CD4-positive, alpha-beta T cell treated with Interleukin-4 for 4 hours (primary cell): Measurements from ENCODE around the gene CYTH1.
"Not testable (repeated sequence)": the region's sequence is repeated elsewhere in the genome, so short reads cannot be mapped to it uniquely, and the experiment has no call there.

ENCODE experiments used
- DNase-seq: peaks from one replicate; pipeline ENCODE4 v3.0.0-alpha.2; 2020

The CYTH1 gene

GRCh38 chr17:78759203-78759968 is 22.7 kb downstream of the CYTH1 start:
- peak; percentile 95 for DNase-seq

DNA sequence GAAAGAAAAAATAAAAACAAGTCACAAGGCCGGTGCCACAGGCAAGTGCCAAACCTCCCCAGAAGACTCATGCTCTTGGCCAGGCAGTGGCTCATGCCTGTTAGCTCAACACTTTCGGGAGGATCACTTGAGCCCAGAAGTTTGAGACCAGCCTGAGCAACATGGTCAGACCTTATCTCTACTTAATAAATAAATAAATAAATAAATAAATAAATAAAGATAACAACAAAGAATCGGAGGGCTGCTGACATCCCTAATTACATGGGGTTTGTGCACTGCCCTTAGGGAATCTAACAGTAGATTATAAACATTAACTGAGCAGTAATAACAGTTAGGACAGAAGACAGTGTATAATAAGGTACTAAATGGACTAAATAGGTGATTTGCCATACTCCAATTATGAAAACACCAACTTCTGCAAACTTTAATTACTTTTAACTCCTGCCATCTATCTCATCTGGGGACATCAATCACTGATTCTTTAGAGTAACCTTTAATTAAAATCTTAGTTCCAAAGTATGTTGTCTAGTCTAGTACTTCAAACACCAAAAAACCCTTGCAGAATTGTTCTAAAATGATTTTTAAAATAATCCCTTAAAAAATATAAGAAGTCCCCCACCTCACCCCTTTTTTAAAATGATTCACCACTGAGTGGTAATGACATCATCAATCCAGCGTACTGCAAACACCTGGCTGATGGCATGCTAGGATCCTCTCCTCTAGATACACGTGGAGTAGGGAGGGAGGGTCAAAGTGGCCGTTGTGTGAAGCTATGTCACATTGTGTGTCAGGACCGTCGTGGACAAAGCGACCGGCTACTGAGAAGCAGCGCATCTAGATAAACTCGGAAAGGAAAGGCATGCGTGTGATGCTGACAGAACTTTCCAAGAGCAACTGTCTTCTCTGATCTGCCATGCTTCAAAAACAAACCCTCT is 28.5 kb downstream of the CYTH1 start:
- peak; percentile 63 for DNase-seq

- DNase-seq = no peak
Measured at GRCh38 chr17:78751447-78752161, 30.5 kb downstream of the CYTH1 start.

DNA sequence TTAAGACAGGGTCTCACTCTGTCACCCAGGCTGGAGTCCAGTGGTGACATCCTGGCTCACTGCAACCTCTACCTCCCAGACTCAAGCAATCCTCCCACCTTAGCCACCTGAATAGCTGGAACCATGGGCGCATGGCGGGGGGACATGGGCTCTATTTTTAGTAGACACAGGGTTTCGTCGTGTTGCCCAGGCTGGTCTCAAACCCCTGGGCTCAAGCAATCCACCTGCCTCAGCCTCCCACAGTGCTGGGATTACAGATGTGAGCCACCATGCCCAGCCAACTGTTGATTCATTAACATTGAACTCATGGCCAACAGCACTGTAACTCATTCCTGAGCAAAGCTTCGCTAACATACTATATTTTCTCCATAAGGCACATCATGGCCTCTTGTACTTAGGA is 31.1 kb downstream of the CYTH1 start:
- DNase-seq = not testable (repeated sequence)

- DNase-seq = peak; percentile 94
Measured at GRCh38 chr17:78748730-78749317, 33.2 kb downstream of the CYTH1 start.

GRCh38 chr17:78748048-78748729 is 33.9 kb downstream of the CYTH1 start:
- peak; percentile 55 for DNase-seq

DNA sequence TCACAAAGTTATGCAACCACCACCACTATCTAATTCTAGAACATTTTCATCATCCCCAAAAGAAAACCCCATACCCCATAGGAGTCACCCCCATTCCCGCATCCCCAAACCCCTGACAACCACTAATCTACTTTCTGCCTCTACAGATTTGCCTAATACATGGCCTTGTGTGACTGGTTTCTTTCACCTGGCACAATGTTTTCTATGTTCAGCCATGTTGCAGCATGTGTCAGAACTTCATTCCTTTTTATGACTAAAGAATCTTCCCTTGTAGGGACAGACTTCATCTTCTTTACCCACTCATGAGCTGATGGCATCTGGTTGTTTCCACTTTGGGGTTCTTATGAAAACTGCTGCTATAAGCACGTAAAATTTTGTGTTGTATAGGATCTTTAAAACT is 34.6 kb downstream of the CYTH1 start:
- peak; percentile 56 for DNase-seq

DNA sequence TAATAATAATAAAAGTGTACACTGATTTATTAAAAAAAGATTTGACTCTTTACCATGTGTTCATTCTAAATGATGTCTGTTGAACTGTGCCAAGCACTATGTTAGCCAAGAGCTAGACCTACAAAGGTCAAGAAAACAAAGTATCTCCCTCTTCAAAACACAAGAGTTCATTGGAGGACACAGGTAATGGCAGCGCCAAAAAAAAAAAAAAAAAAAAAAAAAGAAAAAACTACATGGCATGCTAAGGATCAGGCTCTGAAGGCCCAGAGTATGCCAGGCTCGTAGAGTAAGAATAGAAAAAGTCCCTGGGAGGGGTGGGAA is 35.2 kb downstream of the CYTH1 start:
- DNase-seq = no peak

DNA sequence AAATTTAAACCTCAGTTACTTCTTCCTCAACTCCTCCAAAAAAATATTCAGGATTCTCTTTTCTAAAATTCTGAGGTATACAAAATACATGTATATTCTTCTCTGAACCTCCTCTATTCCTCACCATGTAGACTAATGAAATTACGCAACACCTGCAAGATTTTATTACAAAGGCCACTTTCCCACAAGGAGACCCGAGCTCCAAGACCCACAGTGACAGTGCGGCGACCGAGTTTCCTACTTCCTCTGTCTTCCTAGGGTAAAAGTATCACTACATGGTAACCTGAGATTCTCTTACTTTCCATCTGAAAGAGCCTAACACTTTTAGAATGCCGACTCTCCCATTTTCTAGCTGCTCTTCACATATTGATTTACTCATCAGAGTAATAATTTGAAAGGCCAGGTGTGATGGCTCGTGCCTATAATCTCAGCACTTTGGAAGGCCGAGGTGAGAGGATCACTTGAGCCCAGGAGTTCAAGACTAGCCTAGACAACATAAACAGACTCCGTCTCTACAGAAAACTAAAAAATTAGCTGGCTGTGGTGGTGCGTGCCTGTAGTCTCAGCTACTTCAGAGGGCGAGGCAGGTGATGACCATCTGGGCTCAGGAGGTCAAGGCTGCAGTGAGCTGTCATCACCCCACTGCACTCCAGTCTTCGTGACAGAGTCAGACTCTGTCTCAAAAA is 35.7 kb downstream of the CYTH1 start:
- DNase-seq = no peak

DNA sequence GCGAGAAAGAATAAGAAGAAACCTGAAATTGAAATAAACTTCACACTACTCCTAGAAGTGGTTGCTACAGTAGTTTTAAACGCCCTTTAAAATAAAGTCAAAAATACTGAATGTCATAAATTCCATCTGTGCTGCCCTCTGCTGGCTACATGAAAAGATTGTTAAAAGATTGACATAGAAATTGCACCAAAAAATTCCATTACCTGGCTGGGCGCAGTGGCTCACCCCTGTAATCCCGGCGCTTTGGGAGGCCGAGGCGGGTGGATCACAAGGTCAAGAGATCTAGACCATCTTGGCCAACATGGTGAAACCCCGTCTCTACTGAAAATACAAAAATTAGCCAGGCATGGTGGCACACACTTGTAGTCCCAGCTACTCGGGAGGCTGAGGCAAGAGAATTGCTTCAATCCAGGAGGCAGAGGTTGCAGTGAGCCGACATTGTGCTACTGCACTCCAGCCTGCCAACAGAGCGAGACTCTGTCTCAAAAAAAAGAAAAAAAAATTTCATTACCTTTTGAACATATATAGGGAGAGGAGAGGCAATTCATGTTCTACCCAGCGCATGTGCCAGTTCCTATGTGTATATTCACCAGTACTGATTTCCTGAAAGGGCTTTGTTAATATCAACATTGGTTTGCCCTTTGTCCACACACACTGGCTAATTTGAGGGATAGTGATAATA is 36.5 kb downstream of the CYTH1 start:
- peak; percentile 69 for DNase-seq

- DNase-seq = no peak
Measured at GRCh38 chr17:78742901-78743300, 39.2 kb downstream of the CYTH1 start.

DNA sequence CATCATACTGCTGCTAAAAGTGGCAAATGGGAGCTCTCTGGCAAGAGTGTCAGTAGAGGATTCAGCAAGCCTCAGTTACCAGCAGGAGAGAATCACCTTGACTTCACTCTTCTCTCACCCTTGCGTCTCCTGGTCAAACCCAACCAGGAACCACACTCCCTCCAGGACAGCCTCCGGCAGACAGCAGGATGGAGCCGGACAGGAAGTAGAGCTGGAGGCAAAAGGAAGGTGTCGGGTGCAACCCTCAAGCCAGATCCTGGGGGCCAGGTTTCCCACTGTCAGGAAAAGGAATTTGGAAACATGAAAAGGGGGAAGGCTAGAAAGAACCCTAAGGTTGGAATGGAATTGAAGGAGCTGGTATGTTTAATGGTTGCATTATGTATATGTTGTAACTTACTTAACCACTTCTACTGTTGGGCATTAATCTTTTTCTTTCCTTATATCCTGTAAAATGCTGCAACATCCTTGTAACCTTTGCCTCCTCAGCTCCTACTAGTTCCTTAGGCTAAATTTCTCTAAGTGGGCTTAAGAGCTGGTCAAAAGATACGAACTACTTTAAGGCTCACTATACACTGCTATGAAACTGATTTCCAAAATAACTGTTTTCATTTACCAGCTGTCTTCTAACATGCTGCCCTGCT is 40.3 kb downstream of the CYTH1 start:
- no peak for DNase-seq

- DNase-seq = no peak
Measured at GRCh38 chr17:78739331-78739931, 42.6 kb downstream of the CYTH1 start.

DNA sequence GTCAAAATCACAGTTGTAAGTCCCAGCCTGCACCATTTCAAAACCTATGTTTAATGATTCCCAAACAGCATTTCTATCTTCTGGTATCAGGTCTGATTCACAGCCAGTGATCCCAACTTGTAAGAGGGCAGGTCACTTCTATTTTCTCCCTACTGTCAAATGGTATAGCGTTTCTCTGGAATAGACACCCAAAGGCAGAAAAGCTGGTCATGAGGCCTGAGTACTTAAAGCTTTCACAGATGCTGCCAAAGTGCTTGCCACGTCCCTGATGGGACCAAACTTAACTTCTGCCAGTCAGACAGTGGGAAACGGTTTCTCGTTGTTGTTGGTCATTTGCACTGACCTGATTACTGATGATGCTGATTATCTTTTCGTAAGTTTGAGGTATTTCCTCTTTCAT is 43.4 kb downstream of the CYTH1 start:
- DNase-seq = no peak

- no peak for DNase-seq
Measured at GRCh38 chr17:78738278-78738677, 43.8 kb downstream of the CYTH1 start.

DNA sequence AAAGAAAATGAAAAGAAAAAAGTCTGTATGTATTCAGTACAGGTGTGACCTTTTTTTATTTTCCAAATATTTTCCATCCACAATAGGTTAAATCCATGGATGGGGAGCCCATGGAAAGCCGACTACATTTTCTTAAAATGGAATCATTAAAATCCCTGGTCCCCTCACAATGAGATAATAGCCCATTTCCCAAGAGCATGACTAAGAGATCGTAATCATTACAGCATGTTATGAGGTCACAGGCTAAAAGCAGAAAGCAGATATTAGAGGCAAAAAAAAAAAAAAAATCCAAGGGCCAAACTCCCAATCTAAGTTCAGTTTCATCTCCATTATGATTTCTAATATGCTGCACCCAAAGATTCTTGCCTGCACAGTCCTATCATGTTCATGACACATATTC is 44.7 kb downstream of the CYTH1 start:
- DNase-seq = peak; percentile 35

DNA sequence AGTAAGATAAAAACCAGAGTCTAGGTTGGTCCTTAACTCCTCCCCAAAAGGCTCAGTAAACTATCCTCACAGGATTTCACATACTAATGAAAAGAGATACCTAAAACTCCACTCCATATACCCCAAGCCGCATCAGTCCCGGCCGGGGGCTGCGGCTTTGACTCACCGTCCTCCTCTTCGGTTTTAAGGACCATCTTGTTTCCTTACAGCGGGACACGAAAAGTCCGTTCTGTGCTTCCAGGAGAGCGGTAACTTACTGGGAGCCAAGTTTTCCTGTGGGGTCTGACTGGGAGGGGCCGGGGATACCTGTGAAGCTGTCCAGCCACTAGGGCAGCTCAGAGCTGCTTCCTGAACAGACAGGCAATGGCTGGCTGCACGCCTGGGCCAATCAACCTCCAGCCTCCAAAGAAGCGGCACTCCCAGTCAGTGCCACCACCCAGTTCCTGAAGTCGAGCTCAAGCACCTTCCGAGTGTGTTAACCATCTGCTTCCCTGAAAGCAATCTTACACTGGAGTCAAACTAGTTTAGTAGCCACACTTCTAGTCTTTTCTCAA is 45.5 kb downstream of the CYTH1 start:
- DNase-seq = peak; percentile 73

DNA sequence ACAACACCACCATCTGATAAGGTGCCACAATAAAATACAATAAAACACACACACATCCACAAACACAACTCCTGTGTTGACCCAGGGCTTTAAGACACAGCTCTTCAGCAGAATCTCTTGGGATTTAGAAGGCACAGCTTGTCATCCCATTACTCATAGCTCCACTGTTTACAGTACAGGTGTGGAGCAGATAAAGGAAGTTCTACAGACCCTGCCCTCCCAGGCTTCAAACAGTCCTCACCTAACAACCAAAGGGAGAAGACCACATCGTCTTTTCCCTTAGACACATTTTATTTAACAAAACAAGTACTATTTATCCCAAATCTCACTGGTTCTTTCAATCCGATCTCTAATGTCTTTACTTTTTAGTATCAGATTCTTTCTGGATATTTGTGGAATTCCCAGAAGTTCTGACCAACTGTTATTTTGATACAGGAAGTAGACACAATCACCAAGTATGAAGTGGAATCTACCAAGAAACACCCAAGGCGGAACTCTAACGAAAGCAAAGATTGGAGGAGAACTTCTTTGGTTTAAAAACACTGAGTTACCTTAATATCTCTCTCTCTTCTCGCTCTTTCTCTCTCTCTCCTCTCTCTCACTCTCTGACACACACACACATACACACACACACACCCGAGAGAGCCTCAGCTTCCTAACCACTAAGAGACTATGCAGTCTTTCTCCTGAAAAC is 46.1 kb downstream of the CYTH1 start:
- DNase-seq = peak; percentile 76
